ENCODE measurements around the gene GHR.

DNA sequence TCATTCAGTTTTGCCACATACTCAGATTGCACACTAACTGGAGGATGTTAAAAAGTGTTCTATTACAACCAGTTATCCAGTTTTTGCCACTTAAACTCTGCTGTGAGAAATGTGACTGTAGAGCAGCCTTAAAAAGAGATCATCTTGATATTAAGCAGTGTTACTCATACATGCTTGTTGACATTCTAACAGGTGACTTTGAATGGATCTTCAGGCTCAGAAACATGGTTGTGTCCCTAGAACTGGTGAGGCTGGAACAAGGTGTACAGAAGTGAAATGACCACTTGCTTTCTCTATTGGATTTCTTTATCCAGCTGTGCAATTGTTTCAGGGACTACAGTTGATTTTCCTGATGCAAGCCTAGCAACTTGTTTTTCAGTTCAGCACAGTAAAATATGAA, 167.3 kb downstream of the GHR start:
- TF ChIP-seq, protein P1, sequence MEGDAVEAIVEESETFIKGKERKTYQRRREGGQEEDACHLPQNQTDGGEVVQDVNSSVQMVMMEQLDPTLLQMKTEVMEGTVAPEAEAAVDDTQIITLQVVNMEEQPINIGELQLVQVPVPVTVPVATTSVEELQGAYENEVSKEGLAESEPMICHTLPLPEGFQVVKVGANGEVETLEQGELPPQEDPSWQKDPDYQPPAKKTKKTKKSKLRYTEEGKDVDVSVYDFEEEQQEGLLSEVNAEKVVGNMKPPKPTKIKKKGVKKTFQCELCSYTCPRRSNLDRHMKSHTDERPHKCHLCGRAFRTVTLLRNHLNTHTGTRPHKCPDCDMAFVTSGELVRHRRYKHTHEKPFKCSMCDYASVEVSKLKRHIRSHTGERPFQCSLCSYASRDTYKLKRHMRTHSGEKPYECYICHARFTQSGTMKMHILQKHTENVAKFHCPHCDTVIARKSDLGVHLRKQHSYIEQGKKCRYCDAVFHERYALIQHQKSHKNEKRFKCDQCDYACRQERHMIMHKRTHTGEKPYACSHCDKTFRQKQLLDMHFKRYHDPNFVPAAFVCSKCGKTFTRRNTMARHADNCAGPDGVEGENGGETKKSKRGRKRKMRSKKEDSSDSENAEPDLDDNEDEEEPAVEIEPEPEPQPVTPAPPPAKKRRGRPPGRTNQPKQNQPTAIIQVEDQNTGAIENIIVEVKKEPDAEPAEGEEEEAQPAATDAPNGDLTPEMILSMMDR (IDR thresholded peaks at IDR 0.05; ENCODE audit: low read length) = no peak
- TF ChIP-seq EZH2 (IDR thresholded peaks at IDR 0.05; ENCODE audit: borderline replicate concordance, low read length) = no peak
